COLO668 (cell line): Measurements from ENCODE around the gene KCNJ14.
"Not testable (repeated sequence)": the region's sequence is repeated elsewhere in the genome, so short reads cannot be mapped to it uniquely, and the experiment has no call there.

Experiments
- DNase-seq: peaks from one replicate; lab custom pipeline; 2025; ENCODE audit not compliant: unreplicated experiment; lab: John Stamatoyannopoulos, UW

The KCNJ14 gene

GRCh38 chr19:48470856-48471255, 15.5 kb downstream of the KCNJ14 start:
- no peak for DNase-seq

- DNase-seq = no peak
These were observed 16.5 kb downstream of the KCNJ14 start for GRCh38 chr19:48471836-48472235.

GRCh38 chr19:48473161-48473966, 18.0 kb downstream of the KCNJ14 start:
- DNase-seq = no peak

- DNase-seq = no peak
These were observed 18.8 kb downstream of the KCNJ14 start for GRCh38 chr19:48474084-48474592.

GRCh38 chr19:48475369-48476068, 20.1 kb downstream of the KCNJ14 start:
- DNase-seq = no peak

GRCh38 chr19:48476176-48476575, 20.8 kb downstream of the KCNJ14 start:
- no peak for DNase-seq

GRCh38 chr19:48477067-48477685, 21.8 kb downstream of the KCNJ14 start:
- no peak for DNase-seq

GRCh38 chr19:48477698-48478338, 22.4 kb downstream of the KCNJ14 start:
- DNase-seq = no peak

- DNase-seq = no peak
These were observed 23.2 kb downstream of the KCNJ14 start for GRCh38 chr19:48478339-48479256.

GRCh38 chr19:48479686-48480085, 24.3 kb downstream of the KCNJ14 start:
- no peak for DNase-seq

- no peak for DNase-seq
These were observed 24.8 kb downstream of the KCNJ14 start for GRCh38 chr19:48480183-48480557.

- DNase-seq = no peak
These were observed 25.5 kb downstream of the KCNJ14 start for GRCh38 chr19:48480558-48481500.

- DNase-seq = peak; percentile 5
These were observed 26.7 kb downstream of the KCNJ14 start for GRCh38 chr19:48481846-48482639.

GRCh38 chr19:48483301-48483700, 27.9 kb downstream of the KCNJ14 start:
- DNase-seq = no peak

- DNase-seq = no peak
These were observed 29.0 kb downstream of the KCNJ14 start for GRCh38 chr19:48484247-48484893.

- no peak for DNase-seq
These were observed 29.7 kb downstream of the KCNJ14 start for GRCh38 chr19:48484931-48485612.

- DNase-seq = not testable (repeated sequence)
These were observed 31.3 kb downstream of the KCNJ14 start for GRCh38 chr19:48486706-48487105.
